ENCODE results near the gene PIK3CD.

DNA sequence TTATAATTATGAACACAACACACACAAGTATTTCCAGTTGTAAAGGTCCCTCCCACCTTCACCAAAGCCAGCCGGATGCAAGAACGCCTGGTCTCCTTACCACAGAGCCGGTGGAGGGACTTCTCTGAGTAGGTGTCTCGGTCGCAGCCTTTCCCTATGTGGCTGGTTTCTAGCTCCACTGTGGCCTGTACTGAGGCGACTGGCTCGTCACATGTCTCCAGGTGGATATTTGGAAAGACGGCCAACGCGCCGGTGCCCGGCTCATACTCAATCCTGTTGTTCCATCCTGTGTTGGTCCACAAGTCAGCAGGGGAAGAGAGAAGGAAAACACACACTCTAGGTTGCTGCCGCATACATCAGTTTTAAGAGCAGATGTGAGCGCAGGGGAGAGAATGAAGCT, 97.8 kb downstream of the PIK3CD start:
- TF ChIP-seq RAD21 (conservative IDR thresholded peaks at IDR 0.05): no peak
- TF ChIP-seq, protein P1, sequence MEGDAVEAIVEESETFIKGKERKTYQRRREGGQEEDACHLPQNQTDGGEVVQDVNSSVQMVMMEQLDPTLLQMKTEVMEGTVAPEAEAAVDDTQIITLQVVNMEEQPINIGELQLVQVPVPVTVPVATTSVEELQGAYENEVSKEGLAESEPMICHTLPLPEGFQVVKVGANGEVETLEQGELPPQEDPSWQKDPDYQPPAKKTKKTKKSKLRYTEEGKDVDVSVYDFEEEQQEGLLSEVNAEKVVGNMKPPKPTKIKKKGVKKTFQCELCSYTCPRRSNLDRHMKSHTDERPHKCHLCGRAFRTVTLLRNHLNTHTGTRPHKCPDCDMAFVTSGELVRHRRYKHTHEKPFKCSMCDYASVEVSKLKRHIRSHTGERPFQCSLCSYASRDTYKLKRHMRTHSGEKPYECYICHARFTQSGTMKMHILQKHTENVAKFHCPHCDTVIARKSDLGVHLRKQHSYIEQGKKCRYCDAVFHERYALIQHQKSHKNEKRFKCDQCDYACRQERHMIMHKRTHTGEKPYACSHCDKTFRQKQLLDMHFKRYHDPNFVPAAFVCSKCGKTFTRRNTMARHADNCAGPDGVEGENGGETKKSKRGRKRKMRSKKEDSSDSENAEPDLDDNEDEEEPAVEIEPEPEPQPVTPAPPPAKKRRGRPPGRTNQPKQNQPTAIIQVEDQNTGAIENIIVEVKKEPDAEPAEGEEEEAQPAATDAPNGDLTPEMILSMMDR (IDR thresholded peaks at IDR 0.05; ENCODE audit: poor library complexity, severe bottlenecking): no peak
- TF ChIP-seq EZH2 (IDR thresholded peaks at IDR 0.05; ENCODE audit: borderline replicate concordance, insufficient read depth, low read length, poor library complexity, severe bottlenecking): no peak
- TF ChIP-seq POLR2AphosphoS5 (IDR thresholded peaks at IDR 0.05): no peak
- TF ChIP-seq, protein P2, sequence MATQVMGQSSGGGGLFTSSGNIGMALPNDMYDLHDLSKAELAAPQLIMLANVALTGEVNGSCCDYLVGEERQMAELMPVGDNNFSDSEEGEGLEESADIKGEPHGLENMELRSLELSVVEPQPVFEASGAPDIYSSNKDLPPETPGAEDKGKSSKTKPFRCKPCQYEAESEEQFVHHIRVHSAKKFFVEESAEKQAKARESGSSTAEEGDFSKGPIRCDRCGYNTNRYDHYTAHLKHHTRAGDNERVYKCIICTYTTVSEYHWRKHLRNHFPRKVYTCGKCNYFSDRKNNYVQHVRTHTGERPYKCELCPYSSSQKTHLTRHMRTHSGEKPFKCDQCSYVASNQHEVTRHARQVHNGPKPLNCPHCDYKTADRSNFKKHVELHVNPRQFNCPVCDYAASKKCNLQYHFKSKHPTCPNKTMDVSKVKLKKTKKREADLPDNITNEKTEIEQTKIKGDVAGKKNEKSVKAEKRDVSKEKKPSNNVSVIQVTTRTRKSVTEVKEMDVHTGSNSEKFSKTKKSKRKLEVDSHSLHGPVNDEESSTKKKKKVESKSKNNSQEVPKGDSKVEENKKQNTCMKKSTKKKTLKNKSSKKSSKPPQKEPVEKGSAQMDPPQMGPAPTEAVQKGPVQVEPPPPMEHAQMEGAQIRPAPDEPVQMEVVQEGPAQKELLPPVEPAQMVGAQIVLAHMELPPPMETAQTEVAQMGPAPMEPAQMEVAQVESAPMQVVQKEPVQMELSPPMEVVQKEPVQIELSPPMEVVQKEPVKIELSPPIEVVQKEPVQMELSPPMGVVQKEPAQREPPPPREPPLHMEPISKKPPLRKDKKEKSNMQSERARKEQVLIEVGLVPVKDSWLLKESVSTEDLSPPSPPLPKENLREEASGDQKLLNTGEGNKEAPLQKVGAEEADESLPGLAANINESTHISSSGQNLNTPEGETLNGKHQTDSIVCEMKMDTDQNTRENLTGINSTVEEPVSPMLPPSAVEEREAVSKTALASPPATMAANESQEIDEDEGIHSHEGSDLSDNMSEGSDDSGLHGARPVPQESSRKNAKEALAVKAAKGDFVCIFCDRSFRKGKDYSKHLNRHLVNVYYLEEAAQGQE (IDR thresholded peaks at IDR 0.05; ENCODE audit: borderline replicate concordance): no peak
